ENCODE data around the gene ZDHHC24. TPM values are rescaled to one million over a fixed set of nuclear protein-coding genes. Genes with fewer than 3 reads are reported as not detected.
A peak's percentile ranks its signal among the peaks of the same experiment; 100 is the strongest.

Gene ZDHHC24
- total RNA-seq, 4 donors from 2014 or later = 7.2 to 13.0 (median 11.2) TPM

- Histone ChIP-seq H3K4me3 (no peak overlapping the region), H3K36me3 (no peaks in the 10 kb centered on the region), H3K9me3 (no peaks in the 10 kb centered on the region), H3K4me1 (no peaks in the 10 kb centered on the region), H3K27me3 (no peaks in the 10 kb centered on the region), H3K27ac (no peak overlapping the region)
- peak; percentile 68 to 91 for ATAC-seq
- intact Hi-C loops (cut with DNase I; ENCODE audit: low total_unique reads) (loop anchor here (1.0 kb wide), 1 partner anchor 99 kb away; no protein-coding TSS in a partner anchor), in situ Hi-C loops (cut with MboI; ENCODE audit: low sequenced_read_pairs in 4 of 4) (loop anchor here in 2 of 4 donors (10.0 to 25.0 kb wide), 2 partner anchors 96 to 258 kb away; partner anchors contain the start of genes RCE1 (in 2 of the 2) and RBM4B (in 1 of the 2))
- peak; percentile 50 to 61 for DNase-seq
- TF ChIP-seq CTCF (IDR thresholded peaks at IDR 0.05 in 4 of 5, conservative IDR thresholded peaks at IDR 0.05 in 1 of 5) (peak; percentile 77 to 85 (median 83)), POLR2A (IDR thresholded peaks at IDR 0.05) (no peak)
These were observed 33.3 kb upstream of the ZDHHC24 start for GRCh38 chr11:66579017-66579606.

DNA sequence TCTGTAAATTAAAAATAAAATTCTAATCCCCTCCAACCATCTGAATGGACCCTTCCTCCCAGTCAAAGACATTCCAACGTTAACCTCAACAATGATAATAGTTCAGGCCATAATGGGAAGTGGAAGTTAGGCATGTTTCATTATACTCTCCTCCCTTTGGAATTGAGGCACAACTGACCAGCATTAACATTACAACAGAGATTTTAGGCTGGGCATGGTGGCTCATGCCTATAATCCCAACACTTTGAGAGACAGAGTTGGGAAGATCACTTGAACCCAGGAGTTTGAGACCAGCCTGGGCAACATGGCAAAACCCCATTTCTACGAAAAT is 25.0 kb upstream of the ZDHHC24 start:
- ATAC-seq (no peak), DNase-seq (no peak)
- in situ Hi-C loops (cut with MboI; ENCODE audit: low sequenced_read_pairs in 4 of 4) (loop anchor here in 1 of 4 donors (10.0 kb wide), 1 partner anchor 104 kb away; the partner anchor contains the start of gene RBM4B), intact Hi-C loops (cut with DNase I; ENCODE audit: low total_unique reads) (no loop called here)
- Histone ChIP-seq H3K9me3 (no peaks in the 10 kb centered on the region), H3K4me1 (peaks cover 5 to 11% of the 10 kb centered on the region in 2 donors), H3K36me3 (no peaks in the 10 kb centered on the region), H3K4me3 (no peak overlapping the region), H3K27ac (no peak overlapping the region), H3K27me3 (no peaks in the 10 kb centered on the region)
- TF ChIP-seq CTCF (IDR thresholded peaks at IDR 0.05 in 4 of 5, conservative IDR thresholded peaks at IDR 0.05 in 1 of 5) (no peak), POLR2A (IDR thresholded peaks at IDR 0.05) (no peak)

DNA sequence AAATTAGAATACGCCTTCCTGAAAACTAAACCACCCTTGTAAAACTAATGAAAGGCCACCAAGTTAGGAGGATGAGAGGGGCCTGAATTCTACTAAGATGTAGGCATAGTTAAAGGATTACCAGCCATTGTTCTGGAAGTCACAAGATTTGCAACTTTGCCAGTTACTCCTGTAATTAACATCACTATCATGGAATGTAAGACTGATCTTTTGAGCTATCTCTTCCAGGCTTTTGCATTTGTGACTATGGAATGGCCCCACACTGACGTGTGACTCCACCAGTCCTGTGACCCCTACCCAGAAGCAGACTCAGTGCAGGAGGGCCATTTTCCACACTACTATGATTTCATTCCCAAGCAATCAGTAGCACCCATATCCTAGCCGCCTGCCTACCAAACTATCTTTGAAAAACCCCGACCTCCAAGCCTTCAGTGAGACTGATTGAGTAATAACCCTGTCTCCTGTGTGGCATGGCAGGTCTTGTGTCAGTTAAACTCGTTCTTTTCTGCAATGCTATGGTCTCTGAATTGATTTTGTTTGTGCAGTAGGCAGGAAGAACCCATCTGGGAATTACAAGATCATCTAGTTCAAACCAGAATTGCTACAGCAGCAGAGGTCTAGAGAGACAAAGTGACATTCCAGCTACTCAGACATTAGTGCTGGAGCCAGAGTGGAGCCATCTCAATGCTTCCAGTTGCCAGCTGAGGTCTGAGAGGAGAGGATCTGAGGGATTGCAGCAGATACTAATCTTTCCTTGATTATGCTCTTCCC is 24.4 kb upstream of the ZDHHC24 start:
- Histone ChIP-seq H3K36me3 (no peaks in the 10 kb centered on the region), H3K27me3 (no peaks in the 10 kb centered on the region), H3K4me3 (no peak overlapping the region), H3K9me3 (no peaks in the 10 kb centered on the region), H3K27ac (no peak overlapping the region), H3K4me1 (peaks cover 5 to 11% of the 10 kb centered on the region in 2 donors)
- in situ Hi-C loops (cut with MboI; ENCODE audit: low sequenced_read_pairs in 4 of 4) = loop anchor here in 1 of 4 donors (10.0 kb wide), 1 partner anchor 105 kb away; the partner anchor contains the start of gene RBM4B
- intact Hi-C loops (cut with DNase I; ENCODE audit: low total_unique reads) = no loop called here
- TF ChIP-seq CTCF (IDR thresholded peaks at IDR 0.05 in 4 of 5, conservative IDR thresholded peaks at IDR 0.05 in 1 of 5) (no peak), POLR2A (IDR thresholded peaks at IDR 0.05) (no peak)
- ATAC-seq (no peak), DNase-seq (no peak)

GRCh38 chr11:66569076-66569475 is 23.2 kb upstream of the ZDHHC24 start:
- no peak for ATAC-seq
- in situ Hi-C loops (cut with MboI; ENCODE audit: low sequenced_read_pairs in 4 of 4) = no loop called here

More at GRCh38 chr11:66569076-66569475, 23.2 kb upstream of the ZDHHC24 start:
- peaks cover 0 to 7% of the 10 kb centered on the region in 2 donors for H3K36me3 ChIP-seq
- H3K27ac ChIP-seq = peak overlapping the region; percentile 74 to 86 (median 79)
- DNase-seq = no peak
- intact Hi-C loops (cut with DNase I; ENCODE audit: low total_unique reads) = no loop called here
- peak overlapping the region in 1 of 4 donors; percentile 57 for H3K4me3 ChIP-seq
- peaks cover 5 to 11% of the 10 kb centered on the region in 2 donors for H3K4me1 ChIP-seq
- no peaks in the 10 kb centered on the region for H3K9me3 ChIP-seq
- no peaks in the 10 kb centered on the region for H3K27me3 ChIP-seq
- no peak for TF ChIP-seq CTCF (IDR thresholded peaks at IDR 0.05 in 4 of 5, conservative IDR thresholded peaks at IDR 0.05 in 1 of 5)
- no peak for TF ChIP-seq POLR2A (IDR thresholded peaks at IDR 0.05)
